Breast epithelium (tissue), 3 donors: ENCODE measurements around the gene CLDN1.

Experiments used
- CTCF ChIP-seq, 3 donors: fragments of 450-650 bp; IDR thresholded peaks; one replicate each; pipeline ENCODE4 v1.5.1; 2016 to 2017; ENCODE audit warnings: antibody characterized with exemption in 3 of 3, mild to moderate bottlenecking in 3 of 3, moderate library complexity in 3 of 3
- POLR2A ChIP-seq: fragments of 450-650 bp; IDR thresholded peaks from one replicate; pipeline ENCODE4 v1.6.1; 2016; ENCODE audit warnings: antibody characterized with exemption, mild to moderate bottlenecking, moderate library complexity
- POLR2AphosphoS5 ChIP-seq, 3 donors: sonication (generic); formaldehyde crosslinking; IDR thresholded peaks; one replicate each; pipeline ENCODE4 v1.6.1; 2017; ENCODE audit warnings: antibody characterized with exemption in 3 of 3

- no peak for TF ChIP-seq CTCF (IDR thresholded peaks at IDR 0.05)
- TF ChIP-seq POLR2A, result no peak
- no peak for TF ChIP-seq POLR2AphosphoS5 (IDR thresholded peaks at IDR 0.05)
Observed at GRCh38 chr3:190320594-190321362, 1.5 kb downstream of the CLDN1 start.
